NCI-H460 (cell line): ENCODE data around the gene SCUBE1. TPM values are rescaled to one million over a fixed set of nuclear protein-coding genes. Genes with fewer than 3 reads are reported as not detected.

Experiments
- DNase-seq: peaks from one replicate; pipeline ENCODE4 v3.0.0-alpha.2; 2016; ENCODE audit warnings: low read depth; ENCODE audit errors: extremely low read depth
- total RNA-seq: library from RNA; depleted of rRNA; stranded (reverse); fragments of >200 nt; shearing (Covaris generic); gene quantifications from 2 replicates; pipeline ENCODE4 v1.2.3, GENCODE V29; 2014

SCUBE1 gene
- total RNA-seq, 1 experiment from 2014 or later, result 5.3 TPM

GRCh38 chr22:43226377-43227238 lies 116.6 kb downstream of the SCUBE1 start:
- DNase-seq, result no peak

- DNase-seq, result no peak
These were observed 117.6 kb downstream of the SCUBE1 start for GRCh38 chr22:43225609-43226008.

- no peak for DNase-seq
These were observed 120.2 kb downstream of the SCUBE1 start for GRCh38 chr22:43222987-43223386.

GRCh38 chr22:43222262-43222661 lies 120.9 kb downstream of the SCUBE1 start:
- no peak for DNase-seq

- no peak for DNase-seq
These were observed 122.4 kb downstream of the SCUBE1 start for GRCh38 chr22:43220625-43221380.

- DNase-seq, result no peak
These were observed 124.4 kb downstream of the SCUBE1 start for GRCh38 chr22:43218786-43219185.

GRCh38 chr22:43217285-43218030 lies 125.7 kb downstream of the SCUBE1 start:
- DNase-seq, result no peak

- DNase-seq, result no peak
These were observed 126.4 kb downstream of the SCUBE1 start for GRCh38 chr22:43216738-43217137.

GRCh38 chr22:43213962-43214361 lies 129.2 kb downstream of the SCUBE1 start:
- DNase-seq, result no peak

GRCh38 chr22:43213051-43213450 lies 130.1 kb downstream of the SCUBE1 start:
- DNase-seq, result no peak

GRCh38 chr22:43212434-43212952 lies 130.7 kb downstream of the SCUBE1 start:
- DNase-seq, result no peak

GRCh38 chr22:43211941-43212433 lies 131.2 kb downstream of the SCUBE1 start:
- no peak for DNase-seq

- DNase-seq, result no peak
These were observed 132.3 kb downstream of the SCUBE1 start for GRCh38 chr22:43210631-43211515.

- no peak for DNase-seq
These were observed 133.2 kb downstream of the SCUBE1 start for GRCh38 chr22:43209971-43210370.

GRCh38 chr22:43209523-43209890 lies 133.7 kb downstream of the SCUBE1 start:
- no peak for DNase-seq

GRCh38 chr22:43208703-43209522 lies 134.3 kb downstream of the SCUBE1 start:
- no peak for DNase-seq

- no peak for DNase-seq
These were observed 135.1 kb downstream of the SCUBE1 start for GRCh38 chr22:43207849-43208702.

GRCh38 chr22:43207386-43207785 lies 135.8 kb downstream of the SCUBE1 start:
- no peak for DNase-seq
